ENCODE results near the gene TIMM9.

GRCh38 chr14:58367296-58367695 lies 60.0 kb downstream of the TIMM9 start:
- no peak for TF ChIP-seq CTCF (IDR thresholded peaks at IDR 0.05; ENCODE audit: low read depth, low read length)
- no peak for TF ChIP-seq POLR2A (IDR thresholded peaks at IDR 0.05; ENCODE audit: extremely low read depth, insufficient read length)

Measured in NB4 (cell line).